Brain pericyte (primary cell): ENCODE data around the gene PHYH.
"Not testable (repeated sequence)": the region's sequence is repeated elsewhere in the genome, so short reads cannot be mapped to it uniquely, and the experiment has no call there.

Experiments used
- DNase-seq: peaks from one replicate; pipeline ENCODE4 v3.0.0-alpha.2; 2012; ENCODE audit warnings: low read depth, low spot score

PHYH gene

DNA sequence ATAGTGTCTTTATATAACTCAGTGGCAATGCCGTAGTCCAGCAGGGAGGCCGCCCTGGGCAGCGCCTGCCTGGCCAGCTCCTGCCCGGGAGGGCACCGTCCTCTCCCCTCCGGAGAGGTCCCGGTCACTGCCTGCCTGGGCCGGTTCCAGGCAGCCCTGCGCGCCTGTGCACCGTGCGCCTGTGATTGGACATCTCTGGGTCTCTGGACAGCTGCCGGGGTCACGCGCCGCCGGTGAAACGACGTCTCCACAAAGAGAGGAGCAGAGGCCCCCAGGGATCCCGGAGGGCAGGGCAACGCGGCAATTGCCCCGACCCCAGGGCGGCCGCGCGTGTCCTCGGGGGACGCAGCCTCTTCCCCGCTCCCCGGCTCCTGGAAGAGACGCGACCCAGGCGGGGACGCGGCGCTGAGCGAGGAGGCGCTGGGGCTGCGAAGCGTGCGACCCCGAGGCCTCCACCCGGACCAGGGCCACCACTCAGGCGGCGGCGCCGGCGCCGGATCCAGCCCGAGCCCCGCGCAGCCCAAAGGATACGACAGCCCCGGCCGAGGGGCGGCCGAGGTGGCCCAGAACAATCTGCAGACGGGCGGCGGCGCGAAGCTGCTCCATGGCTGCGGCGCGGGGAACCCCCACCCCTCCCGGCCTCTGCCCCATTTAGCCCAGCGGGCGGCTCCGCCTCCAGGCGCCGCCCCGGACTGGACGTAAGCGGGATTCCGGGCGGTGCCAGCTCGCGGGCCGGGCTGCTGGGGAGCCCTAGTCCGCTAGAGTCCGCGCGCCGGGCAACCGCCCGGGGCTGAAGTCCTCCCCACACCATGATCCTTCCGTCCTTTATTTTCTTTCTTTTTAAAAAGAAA lies at the start of gene PHYH:
PHYH (minus strand) TSS at position 628 of the 851 bp plus-strand sequence; CDS start at position 606, 22 bp downstream.
- DNase-seq = peak; percentile 12

DNA sequence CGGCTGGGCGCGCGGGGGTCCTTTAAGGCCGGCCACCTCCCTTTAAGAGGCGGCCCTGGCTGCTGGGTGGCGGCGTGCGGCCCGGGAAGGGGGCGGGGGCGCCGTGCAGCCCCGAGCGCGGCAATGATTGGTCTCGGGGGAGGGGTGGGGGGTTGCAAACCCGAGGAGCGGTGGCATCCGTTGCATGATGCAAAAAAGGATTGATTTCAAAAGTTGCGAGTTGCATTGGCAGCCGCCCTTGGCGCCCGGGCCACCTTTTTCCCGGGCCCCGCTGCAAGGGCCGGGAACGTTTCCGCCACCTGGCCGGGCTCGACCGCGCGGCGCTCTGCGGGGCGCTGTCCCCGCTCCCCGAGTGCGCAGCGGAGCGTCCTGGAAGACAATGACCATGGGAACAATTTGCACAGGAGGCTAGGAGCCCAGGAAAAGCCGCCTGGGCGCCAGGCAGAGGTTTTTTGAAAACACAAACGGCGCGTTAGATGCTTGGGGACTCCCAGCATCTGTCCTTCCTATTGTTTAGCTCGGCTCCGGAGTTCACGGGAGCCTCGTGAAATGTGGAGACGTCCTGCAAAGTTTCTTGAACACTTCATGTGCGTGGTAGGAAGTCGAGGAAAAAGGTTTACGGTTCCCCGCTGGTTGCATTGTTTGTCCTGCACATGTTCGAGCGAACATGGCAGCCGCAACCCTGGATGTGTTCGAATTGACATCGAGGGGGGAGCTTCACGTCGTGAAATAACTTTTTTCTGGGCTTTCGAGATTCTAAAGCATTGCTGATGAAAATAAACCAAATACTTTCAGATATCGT lies 48.6 kb upstream of the PHYH start, which contains the start of gene SEPHS1:
SEPHS1 (minus strand) TSS at position 78 of the 802 bp plus-strand sequence. CDS start 3,343 bp downstream, outside the sequence.
- DNase-seq = no peak

DNA sequence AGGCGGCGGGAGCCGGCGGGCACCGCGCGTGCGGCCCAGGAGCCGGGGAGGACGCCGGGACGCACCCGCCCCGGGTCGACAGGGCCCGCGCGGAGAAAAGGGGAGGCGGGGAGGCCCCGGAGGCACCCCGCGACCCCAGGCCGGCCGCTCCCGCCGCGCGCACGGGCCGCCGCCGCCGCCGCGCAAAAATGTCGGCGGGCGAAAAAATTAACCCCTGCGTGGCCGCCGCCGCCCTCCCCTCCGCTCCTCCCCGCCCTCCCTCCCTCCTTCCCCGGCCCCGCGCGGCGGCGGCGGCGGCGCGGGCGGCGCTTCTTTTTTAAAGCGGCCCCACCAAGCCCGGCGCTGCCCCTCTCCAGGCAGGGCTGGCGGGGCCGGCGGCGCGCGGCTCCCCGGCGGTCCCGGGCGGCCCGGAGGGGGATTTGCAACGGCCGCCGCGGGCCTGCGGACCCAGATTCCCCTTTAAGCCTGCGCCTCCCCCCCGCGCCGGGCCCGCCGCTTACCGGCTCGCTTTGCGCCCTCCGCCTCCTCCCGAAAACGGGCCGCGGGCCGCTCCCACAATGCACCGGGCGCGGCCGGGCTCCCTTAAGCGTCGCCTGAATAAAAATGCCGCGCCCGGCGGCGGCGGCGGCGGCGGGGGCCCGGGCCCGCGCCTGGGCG lies 47.8 kb upstream of the PHYH start:
- DNase-seq = no peak

DNA sequence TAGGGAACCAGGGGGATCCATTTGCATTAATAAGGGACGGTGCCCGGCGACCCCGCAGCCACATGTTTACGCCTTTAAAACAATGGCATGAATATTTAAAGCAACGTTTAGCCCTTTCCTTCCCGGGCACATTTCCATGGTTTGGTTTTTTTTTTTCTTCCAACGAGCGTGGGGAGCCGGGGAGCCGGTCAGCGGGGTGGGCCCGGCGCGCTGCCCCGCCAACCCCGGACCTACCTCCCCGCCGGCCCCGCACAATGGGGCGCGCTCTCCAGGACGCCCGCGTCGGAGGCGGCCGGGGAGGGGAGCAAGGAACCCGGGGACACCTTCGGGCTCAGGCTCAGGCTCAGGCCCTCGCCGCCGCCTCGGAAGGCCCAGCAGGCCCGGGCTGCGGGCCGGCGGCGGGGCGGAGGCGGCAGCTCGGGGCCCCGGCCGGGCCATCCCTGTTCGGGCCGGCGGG lies 47.2 kb upstream of the PHYH start:
- no peak for DNase-seq

DNA sequence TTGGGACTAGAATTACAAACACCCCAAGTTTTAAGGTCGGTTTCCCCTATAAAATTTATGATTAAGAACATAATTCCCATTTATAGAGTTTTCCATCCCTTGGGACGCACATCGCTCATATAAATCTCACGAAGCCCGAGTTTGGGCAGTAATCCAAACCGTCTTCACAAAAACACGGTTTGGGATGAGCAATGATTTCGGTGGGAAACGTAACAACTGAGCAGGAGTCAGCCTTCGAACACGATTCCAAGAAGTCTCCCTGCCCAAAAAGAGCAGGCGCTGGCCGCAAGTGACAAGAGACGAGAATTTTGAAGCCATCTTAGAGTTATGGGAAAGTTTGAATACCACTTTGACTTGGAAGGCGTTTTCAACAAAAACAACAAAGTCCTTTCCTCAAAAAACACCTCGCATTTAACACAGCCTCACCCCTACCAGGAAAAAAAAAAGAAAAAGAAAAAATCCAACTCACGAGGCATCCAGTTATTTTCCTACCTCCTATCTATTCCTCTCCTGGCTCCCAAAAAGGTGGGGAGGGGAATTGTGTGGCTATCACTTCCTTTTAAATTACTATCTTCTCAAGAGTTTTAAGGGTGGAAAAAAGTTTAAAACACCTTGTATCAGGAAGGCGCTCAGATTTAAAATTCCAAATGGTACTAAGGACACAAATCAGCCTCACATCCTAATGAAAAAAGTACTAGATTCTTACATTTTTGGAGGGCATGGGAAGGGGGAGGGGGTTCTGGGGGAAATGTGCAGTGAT lies 46.6 kb upstream of the PHYH start:
- DNase-seq = no peak

DNA sequence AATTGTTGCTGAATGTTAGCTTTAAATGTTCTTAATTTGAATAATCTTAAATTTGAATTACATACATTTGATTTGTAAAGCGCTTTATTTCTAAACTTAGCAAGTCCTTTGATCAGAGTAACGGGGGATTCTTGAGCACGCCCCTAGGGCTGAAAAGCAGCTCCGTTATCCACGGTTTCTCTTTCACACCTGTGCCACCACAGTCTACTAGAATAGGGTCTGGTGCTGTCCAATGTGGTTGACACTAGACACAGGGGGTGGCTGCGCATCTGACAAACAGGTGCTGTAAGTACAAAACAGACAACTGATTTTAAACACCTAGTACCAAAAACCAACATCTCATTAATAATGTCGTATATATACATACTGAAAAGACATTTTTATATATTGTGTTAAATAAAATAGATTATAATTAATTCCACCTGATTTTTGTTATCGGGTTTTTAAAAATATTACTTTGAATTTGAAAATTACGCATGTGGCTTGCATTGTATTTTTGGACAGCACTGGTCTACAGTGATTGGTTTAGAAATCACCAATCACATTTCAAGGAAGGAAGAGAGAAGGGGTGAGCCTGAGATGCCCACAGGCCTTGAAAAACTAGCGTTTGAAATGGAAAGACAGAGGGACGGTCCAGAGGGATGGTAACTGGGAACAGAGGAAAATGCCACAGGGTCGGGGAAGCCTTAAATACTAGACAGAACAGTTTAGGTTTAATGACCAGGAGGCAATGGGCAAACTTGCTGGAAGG lies 40.9 kb upstream of the PHYH start:
- no peak for DNase-seq

DNA sequence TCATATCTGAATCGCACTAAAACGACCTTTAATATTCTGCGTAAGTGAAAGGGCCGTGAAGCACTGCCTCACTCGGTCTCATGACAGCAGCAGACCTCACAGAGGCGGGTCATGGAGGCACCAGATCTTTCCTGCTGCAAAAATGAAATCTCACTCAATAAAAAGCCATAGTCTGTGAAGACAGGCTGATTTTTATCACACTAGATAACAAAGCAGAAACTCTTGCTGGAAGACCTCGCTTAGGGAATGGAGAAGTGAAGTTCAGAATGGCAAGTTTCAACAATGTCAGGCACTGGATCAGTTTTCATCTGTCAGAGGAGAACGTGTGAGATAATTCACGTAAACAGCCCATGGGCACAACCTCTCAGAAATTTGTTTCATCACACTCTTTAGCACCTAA lies 40.2 kb upstream of the PHYH start:
- DNase-seq = no peak

DNA sequence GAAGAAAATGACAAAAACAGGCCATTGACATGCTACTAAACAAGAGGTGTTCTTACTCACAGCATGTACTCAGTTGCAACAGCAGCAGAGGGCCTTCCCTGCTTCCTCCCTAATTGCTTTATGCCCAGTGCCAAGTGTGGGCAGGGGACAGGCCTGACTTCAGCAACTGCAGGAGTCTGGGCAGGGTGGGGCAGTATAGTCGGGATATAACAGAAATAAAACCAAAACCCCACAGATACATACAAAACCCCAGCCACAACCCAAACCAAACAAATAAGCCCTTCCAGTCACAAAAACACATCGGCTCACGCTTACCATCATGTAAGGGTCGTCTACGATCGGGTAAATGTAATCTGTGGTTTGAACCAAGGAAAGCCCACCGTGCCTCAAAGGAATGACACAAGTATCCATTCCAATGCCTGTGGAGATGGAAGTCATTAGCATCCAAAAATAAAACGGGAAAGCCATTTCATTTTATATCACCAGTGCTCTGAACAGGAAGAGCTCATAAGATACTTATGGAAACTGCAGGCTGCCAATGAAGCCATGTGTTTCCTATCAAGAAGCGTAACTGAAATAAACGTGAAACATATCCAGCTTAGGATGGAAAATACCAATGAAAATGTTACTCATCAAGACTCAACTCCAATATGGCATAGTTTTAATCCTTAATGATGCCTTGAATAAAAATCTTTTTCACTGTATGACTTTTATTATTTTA lies 38.7 kb upstream of the PHYH start:
- no peak for DNase-seq

DNA sequence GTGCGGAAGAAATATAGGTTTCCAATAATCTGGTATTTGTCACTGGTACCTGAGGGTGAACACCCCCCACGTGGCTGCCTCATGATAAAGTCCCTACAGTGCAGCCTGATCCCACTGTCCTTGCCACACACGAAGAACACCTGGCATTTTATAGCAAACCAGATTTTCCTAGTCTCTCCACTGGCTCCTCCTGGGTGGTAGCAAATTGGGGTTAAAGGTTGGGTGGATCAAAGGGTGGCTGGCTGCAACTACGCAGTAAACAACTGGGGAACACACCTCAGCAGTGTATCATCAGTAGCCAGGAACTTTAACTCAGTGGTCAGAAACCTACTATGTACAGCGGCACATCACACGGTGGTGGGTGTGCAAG lies 37.9 kb upstream of the PHYH start:
- no peak for DNase-seq

DNA sequence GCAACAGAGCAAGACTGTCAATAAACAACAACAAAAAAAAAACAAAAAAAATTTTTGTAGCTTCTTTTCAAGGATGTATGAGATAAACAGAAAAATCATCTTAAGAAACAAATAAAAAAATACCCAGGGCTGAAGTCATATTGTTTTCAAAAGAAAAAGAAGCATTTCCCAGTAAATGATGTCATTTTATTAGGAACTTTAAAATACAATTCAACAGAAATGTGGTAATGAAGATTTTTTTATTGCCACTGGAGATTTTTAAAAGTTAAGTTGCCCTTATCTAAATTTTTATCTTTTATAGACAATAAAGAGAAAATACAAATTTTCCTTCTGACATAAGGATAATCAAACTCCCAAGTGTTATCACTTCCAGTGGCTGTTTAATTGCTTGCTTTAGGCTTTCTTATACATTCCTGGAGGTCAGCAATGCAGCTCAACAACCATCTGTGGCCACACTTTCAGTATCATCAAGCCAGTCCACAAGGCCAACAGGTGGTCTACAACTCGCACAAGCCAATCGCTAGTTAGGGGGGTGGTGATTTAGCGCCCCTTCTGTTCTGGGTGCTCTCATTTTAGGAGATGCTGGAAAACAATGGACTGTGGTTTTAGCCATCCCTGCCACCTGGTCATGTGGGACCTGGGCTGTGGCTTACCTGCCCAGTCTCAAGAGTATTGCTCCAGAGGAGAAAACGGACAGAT lies 37.4 kb upstream of the PHYH start:
- no peak for DNase-seq

DNA sequence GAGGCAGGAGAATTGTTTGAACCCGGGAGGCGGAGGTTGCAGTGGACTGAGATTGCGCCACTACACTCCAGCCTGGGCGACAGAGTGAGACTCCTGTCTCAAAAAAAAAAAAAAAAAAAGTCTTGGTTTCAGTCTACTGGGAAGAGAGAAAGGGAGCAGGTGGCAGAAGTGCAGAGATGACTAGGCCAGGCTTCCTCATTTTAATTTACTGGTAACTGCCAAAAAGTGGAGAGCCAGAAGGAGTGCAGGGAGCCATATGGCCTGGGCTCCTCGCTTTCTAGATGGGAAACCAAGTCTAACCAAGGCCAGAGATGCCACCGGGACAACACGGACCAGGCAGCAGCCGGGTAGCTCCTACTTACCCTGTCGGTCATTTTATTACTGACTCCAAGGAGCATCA lies 36.0 kb upstream of the PHYH start:
- DNase-seq = no peak

DNA sequence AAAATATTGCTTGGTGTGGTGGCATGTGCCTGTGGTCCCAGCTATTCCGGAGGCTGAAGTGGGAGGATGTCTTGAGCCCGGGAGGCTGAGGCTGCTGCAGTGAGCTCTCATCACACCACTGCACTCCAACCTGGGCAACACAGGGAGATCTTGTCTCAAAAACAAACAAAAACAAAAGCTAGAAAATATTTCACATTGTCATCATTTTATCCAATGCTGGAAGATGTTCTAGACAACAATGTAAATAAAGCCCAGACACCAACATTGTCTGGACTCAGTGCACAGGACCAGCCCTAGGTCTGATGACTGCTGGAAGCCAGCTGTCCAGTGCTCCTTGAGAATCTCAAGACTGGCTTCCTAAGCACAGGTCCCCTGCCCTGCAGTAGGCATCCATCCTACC lies 34.7 kb upstream of the PHYH start:
- DNase-seq = no peak

DNA sequence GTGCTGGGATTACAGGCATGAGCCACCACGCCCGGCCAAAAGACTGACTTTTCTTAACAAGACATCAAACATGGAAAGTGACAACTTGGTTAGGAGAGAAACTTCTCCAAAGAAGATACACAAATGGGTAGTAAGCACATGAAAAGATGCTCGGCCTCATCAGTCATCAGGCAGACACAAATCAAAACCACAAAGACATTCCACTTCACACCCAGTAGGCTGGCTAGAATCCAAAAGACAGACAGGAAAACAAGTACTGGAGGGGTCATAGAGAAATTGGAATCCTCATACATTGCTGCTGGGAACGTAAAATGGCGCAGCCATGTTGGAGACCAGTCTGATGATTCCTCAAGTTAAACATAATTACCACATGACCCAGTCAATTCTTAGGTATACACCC lies 31.8 kb upstream of the PHYH start:
- no peak for DNase-seq

DNA sequence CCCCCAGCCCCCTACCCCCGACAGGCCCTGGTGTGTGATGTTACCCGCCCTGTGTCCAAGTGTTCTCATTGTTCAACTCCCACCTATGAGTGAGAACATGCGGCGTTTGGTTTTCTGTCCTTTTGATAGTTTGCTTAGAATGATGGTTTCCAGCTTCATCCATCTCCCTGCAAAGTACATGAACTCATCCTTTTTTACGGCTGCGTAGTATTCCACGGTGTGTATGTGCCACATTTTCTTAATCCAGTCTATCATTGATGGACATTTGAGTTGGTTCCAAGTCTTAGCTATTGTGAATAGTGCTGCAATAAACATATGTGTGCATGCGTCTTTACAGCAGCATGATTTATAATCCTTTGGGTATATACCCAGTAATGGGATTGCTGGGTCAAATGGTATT lies 31.1 kb upstream of the PHYH start:
- not testable (repeated sequence) for DNase-seq

DNA sequence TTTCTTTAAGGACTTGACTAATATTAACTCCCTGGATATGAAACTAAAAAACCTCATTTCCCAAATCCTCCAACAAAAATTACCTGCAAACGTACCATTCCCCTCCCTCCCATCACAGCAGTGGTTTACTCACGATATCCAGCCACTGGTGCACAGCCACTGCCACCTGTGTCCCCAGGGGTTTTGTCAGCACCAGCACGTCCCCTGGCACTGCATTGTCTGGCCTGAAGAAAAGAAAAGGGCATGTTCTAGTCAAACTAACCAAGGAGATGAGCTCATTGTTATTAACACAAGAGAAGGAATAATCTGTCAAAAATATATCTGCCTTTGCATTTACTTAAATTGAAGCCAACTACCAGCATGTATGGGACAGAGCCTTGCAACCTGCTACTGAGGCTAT lies 29.7 kb upstream of the PHYH start:
- no peak for DNase-seq

DNA sequence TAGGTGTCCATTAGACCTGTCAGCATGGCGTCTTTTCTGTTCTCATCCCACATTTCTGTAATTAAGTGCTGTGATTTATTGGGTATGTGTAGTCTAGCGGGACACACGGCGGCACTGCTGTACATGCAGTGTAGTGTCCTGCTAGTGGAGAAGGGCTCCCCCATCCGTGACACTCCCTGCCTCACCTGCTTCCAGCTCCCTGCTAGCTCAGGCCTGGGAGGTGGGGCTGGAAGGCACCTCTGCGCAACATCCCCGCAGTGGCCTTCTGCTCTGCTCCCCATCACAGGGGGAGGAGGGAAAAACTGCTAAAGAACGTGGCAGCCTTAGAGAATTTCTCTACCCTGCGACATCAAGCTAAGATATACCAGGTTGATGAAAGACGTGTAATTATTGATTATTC lies 28.7 kb upstream of the PHYH start:
- no peak for DNase-seq

DNA sequence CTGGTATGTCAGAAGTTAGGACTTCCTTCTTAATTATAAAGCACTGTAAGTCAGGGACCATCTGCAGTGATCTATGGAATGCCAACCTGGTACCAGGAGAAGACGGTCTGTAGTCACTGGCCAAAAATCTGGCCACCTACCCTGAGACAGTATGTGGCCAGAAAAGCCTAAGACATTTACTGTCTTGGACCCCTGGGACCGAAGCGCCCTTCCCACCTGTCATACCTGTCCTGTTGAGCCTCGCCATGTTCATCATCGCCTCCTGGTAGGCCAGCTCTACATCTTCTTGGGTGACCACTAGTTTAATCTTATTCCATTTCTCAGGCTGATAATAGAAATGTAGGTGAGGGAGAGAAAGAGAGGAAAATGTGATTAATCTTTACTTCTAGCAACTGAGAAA lies 28.3 kb upstream of the PHYH start:
- DNase-seq = no peak

DNA sequence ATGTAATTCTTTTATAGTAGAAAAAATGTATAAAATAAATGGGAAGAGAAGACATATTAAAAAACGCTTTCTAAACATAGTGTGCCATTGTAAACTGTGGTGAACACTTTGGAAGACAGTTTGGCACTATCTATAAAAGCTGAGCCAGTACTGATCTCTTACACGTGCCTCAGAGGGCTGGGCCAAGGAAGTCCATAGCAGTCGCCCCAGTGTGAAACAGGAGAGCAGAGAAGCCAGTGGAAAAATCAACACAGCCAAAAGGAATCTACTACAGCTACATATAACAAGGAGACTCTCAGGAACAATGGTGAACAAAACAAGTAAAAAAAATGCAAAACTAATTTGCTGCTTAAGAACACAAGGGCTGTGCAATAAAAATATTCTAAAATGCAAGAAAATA lies 27.7 kb upstream of the PHYH start:
- DNase-seq = no peak

DNA sequence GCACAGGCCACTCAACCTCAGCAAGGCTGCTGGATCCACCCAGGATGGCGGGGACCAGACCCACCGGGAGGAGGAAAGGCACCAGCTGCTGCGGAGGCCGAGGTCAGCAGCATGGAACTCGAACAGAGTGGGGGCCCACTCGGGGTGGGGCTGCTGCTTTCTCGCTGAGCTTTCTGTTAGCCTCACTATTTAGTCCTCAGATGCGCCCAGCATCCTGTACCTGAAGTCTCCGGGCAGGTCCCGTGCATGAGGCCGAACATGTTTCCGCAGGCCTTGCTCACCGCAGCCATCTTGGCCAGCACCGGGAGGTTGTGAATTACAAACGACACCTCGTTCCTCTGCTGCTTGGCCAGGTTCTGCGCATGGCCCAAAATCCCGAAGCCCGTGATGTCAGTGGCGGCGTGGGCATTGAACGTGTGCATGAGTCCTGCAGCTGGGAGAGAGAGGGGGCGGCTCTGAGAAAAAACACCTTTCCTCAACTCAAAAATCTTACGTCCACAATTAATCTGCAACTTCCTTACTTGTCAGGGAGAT lies 22.8 kb upstream of the PHYH start:
- DNase-seq = no peak
